Middle frontal gyrus (tissue), 1 donor: Measurements from ENCODE around the gene MRPL16.
A peak's percentile ranks its signal among the peaks of the same experiment; 100 is the strongest.
"Not testable (repeated sequence)": the region's sequence is repeated elsewhere in the genome, so short reads cannot be mapped to it uniquely, and the experiment has no call there.

Experiments
- DNase-seq: peaks from one replicate; pipeline ENCODE4 v3.0.0-alpha.2; 2015; ENCODE audit warnings: low spot score; ENCODE audit errors: extremely low spot score

MRPL16 gene

DNA sequence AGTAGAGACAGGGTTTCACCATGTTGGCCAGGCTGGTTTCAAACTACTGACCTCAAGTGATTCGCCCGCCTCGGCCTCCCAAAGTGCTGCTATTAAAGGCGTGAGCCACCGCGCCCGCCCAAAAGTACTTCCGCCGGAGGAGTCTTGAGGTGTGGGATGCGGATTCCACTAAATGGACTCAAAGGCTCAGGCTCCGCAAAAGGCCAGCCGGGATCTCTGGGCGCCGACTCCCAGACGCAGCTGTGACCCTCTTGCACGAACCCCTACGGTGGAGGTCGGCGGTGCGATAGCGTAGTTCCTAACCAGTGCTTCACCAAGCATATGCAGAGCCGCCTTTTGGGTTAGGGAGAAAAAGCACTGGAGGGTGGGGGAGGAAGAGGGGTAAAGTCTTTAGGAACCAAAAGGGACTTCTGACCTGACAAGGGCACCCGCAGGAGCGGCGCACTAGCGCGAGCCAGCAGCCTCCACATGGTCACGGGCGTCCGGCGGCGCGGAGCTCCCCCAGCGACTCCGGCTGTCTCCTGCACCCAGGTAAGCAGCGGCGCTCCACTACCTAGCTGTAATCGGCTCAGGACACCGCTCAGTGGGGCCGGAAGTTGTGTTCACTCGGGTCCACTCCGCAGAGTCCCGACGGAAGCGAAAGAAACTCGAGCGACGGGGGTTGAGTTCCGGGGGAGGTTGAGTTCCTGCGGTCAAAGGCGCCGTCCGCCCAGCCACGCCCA is at the start of gene MRPL16:
Gene MRPL16, minus strand, starts transcription at position 590 of the 722 bp plus-strand sequence. Its CDS starts 120 bp downstream, at position 470.
- DNase-seq, result peak; percentile 75

DNA sequence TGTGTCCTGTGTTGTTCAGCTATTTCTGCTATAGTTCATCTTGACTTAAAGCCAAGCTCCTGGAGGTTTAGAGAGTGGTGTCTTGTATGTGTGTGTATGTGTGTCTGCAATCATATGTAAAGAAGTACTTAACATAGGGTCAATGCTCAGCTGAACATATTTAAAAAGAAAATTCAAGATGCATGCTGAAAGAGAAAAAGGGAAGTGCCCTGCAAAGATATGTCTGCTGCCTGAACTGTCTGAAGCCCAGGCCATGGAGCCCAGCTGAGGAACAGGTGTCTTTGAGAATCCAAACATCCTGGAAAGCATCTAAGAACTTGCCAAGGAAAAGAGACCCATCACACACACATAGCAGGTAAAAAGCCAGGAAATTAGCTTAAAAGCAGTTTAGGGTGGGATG is 49.1 kb upstream of the MRPL16 start:
- no peak for DNase-seq

DNA sequence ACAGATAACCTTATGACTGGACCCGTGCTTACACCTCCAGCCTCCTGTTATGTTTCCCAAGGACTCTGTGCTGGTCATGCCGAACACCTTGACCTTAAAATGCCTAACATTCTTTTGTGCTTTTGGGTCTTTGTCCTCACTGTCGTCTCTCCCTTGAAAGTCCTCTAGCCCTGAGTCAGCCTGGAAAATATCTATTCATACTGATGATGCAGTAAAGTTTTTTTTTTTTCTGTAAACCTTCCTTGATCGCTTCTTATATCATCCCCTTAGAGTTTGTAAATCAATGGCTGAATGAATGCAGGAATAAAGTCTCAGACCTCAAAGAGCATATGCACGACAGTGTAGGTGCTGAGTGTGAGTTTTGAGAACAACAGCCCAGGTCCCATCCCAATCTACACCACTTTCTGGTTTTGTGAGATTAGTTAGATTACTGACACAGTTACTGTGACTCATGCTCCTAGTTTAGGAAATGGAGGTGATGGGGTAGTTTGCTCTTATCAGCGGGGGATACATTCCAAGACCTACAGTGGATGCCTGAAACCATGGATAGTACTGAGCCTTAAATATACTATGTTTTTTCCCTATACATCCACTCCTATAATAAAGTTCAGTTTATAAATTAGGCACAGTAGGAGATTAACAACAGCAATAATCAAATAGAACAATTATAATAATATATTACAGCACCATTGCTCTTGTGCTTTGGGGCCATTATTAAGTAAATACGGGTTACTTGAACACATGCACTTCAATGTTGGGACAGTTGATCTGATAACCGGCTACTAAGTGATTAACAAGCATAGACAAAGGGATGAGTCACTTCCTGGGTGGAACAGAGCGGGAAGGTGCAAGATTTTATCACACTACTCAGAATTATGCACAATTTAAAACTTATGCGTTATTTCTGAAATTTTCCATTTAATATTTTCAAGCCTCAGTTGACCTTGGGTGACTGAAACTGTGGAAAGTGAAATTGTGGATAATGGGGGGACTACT is 47.2 kb upstream of the MRPL16 start:
- DNase-seq, result no peak

DNA sequence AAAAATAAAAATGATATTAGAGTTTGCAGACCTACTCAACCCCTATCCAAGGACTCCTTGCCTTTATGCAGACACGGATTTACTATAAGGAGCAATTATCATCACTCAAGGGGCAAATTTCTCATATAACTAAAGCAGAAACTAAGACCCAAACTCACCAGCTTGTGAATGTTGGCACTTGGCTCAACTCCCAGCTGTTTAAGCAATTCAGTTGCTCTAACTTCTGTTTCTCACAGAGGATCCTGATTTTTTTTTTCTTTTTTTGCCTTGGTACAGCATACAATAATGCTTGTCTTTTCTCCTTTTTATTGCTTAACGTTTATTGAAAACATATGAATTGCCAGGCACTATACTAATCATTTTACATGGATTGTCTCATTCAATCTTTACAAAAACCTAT is 44.3 kb upstream of the MRPL16 start:
- no peak for DNase-seq

DNA sequence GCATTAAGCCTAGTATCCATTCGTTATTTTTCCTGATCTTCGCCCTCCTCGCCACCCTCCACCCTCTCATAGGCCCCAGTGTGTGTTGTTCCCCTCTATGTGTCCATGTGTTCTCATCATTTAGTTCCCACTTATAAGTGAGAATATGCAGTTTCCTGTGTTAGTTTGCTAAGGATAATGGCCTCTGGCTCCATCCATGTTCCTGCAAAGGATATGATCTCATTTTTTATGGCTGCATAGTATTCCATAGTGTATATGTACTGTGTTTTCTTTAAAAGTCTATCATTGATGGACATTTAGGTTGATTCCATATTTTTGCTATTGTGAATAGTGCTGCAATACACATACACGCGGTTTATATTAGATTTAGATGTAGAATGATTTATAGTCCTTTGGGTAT is 40.8 kb upstream of the MRPL16 start:
- not testable (repeated sequence) for DNase-seq

DNA sequence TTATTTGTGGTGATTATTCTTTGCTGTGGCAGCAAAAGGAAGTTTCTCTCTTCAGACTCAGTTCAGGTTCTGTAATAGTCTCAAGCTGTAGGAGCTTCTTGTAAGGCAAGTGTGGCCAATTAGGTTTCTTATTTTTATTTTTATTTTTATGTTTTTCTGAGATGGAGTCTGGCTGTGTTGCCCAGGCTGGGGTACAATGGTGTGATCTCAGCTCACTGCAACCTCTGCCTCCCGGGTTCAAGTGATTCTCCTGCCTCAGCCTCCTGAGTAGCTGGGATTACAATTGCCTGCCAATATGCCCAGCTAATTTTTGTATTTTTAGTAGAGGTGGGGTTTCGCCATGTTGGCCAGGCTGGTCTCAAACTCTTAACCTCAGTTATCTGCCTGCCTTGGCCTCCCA is 39.0 kb upstream of the MRPL16 start:
- DNase-seq, result not testable (repeated sequence)

DNA sequence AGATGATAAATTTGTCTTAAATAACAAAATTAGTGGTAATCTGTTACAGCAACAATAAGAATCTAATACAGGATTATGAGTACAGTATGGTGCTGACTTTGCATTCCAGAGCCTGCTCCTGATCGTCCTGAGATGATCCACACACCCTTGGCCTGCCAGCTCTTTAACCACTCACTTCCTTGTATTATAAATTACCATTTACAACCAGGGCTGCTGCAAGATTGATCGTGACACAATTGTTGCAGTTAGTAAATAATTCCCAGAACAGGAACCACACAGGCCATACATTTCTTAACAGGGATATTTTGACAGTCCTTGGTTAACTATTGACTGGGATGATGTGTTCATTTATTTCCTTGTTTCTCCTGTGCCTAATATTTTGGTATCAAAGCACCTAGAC is 38.6 kb upstream of the MRPL16 start:
- DNase-seq, result no peak

DNA sequence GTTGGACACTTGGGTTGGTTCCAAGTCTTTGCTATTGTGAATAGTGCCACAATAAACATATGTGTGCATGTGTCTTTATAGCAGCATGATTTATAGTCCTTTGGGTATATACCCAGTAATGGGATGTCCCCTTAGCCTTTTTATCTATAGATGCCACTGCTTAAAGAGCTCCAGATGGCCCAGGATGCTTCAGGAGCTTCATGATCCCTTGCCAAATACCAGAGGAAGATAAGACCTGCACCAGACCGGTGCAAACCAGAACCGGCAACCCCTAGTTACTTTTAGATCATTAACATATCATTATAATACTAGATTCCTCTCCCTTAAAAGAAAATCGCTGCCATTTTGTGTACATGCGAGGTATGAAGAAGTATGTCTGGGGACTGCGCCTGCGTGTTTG is 37.9 kb upstream of the MRPL16 start:
- not testable (repeated sequence) for DNase-seq

DNA sequence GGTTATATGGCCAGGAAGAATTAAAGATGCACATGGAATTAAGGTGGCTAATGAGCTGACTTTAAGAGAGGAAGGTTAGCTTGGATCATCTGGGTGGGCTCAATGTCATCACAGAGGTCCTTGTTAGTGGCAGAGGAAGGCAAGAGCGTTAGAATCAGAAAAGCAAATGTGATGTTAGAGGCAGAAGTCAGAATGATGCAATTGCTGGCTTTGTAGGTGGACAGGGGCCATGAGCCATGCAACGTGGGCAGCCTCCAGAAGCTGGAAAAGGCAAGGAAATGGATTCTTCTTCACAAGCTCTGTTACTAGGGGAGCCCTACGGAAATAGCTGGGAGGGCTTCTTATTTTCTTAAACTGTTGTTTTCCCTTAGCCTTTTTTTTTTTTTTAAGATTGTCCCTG is 37.0 kb upstream of the MRPL16 start:
- no peak for DNase-seq

DNA sequence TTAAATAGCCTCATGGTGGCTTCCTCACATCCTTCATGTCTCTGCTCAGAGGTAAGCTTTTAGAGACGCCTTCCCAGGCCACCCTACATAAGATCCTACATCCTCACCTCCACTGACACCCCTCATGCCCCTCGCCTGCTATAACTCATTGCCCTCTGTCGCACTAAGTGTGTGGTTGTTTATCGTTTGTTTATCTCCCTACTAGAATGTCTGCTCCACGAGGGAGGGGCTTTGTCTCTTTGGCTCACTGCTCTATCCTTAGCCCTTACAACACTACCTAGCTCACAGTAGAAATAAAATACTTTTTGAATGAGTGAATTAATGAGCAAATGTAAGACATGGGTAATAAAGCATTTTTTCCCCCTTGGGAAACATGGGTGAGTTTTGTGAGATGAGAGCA is 36.0 kb upstream of the MRPL16 start:
- no peak for DNase-seq

DNA sequence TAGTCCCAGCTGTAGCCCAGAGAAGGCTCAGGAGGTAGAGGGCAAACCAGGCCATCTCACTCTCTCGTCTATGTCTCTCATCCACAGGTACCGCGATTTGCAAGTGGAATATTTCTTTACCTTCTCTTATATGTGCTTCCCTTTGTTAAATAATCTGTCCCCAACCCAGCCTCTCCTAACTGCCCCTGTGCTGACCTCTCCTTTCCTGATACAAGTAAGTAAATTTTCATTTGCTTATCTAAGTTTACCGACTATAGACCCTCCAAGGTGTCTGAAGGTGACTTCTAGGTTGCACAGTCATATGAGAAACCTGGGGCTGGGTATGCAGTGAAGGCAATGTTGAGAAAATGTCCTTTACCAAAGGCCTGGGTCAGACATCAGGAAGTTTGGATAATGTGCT is 34.8 kb upstream of the MRPL16 start, which contains the start of gene CBLIF:
Gene CBLIF, minus strand, starts transcription at position 101 of the 400 bp plus-strand sequence. Its CDS starts 46 bp downstream, at position 55.
- DNase-seq, result no peak

DNA sequence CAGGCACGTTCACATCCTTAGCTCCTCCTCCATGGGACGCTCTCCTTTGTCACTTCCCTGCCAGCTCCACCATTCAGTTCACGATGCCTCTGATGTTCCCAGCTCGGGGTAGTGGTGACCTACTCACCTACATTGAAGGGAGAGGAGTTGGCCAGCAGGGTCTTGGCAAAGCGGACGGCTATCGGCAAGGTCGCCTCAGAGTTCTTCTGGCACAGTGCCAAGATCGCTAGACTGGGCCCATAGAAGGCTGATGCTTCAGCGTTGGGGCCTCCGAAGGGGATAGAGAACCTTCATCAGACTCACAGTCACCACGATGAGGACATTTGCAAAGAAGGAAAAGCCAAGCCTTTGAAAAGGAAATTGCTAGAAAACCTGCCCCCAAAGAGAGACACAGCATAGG is 31.7 kb upstream of the MRPL16 start:
- DNase-seq, result no peak

DNA sequence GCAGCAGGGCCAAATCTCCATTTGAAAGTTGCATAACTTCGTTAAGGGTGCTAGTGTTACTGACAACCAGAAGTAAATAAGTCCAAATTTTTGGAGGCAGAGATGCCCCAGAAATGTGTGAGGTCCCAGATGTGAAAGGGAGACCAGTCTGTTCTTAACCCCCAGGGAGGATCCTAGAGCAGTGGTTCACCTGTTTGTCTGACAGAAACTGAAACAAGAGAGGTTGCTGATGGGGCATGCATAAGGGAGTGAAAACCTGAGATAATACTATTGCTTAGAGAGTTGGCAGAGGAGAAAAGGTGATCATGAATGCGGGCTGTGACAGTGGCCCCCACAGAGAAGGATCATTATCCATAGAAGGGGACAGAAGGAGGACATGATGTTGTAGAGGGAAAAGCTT is 30.9 kb upstream of the MRPL16 start:
- no peak for DNase-seq

DNA sequence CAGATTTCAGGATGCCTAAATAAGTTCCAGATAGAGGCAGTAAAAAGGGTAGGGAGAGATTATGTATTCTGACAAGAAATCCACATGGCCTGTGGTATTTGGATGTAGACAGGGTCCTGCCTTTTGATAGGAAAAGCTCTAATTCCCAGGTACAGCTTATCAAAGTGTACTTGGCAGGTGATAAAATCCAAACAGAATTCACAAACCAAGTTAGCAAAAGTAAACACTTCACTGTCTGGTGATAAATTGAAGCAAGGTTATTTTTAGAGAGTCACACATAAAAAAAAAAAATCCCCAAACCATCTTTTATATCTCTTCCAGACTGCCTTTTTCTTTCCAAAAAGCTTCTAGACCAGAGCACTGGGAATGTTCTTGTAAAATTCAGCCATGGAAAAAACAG is 29.0 kb upstream of the MRPL16 start:
- DNase-seq, result no peak

DNA sequence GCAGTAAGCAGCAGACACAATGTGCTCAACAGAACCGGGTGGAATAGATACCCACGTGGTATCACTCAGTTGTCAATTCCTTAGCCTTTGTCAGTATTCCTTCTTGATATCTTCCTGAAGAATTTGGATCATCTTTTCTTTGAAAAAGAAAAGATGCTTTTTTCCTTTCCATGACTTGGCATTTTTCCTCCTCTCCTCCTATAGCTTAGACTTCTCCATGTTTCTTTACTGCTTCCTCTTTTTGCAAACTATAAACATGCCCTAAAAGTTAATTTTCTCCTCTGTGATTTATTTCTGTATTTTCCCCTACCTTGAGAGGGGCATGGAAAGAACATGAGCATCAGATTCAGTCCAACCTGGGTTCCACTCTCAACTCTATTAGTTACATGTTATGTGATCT is 23.0 kb upstream of the MRPL16 start:
- no peak for DNase-seq

DNA sequence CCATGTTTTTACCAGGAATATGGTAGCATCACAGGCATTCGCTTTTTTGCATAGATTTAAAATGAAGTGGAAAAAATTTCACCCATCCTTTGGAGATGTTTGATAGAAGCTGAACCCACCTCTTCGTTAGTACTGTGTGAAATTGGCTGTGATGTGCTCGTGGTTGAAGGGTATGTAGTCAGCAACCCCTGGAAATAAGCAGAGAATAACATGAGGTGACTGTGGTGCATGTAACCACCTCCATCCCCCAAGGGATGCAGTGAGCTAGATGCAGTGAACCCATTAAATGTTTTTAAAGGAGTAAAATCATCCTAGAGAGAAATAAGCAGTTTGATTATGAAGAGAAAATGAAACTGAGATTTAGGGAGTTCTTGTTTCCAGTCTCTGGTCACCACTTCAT is 18.8 kb upstream of the MRPL16 start:
- DNase-seq, result no peak

DNA sequence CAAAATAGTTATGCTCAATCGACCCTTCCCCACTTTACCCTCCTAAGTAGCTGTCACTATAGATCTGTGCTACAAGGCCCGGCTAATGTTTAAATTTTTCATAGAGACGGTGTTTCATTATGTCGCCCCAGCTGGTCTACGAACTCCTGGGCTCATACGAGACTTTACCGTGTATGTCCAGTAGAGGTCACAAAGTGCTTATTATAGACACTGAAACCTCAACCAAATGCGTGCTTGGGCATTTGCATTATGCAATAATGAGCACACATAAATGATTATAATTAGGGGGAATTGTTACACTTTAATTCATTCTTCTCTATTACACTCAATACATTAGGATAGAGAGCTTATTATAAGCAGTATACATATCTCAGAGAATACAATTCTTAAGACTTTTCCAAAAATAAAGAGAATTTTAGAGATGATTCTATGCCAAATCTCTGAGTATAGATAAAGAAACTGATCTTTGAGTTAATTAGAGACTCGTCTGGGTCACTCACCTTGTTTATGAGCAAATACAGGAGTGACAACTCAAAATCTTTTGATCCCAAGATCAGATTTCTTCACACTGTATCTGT is 12.5 kb upstream of the MRPL16 start:
- peak; percentile 33 for DNase-seq

DNA sequence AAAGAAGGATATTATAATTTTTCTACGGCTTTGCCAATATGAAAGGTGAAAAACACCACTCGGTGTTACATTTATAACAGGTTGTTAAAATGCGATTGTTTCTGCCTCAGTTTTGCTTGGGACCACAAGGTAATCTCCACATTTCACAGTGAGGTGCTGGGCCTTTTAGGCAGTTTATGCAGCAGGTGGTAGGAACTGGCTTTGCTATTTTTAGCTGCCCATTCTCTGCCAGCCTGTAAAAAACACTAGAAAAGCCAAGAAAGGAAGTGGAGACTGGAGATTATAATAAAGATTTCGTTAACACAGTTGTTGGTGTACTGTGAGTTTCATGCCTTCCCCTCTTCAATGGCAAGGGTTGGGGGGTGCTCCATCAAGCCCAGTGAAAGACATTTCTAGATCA is 8.0 kb upstream of the MRPL16 start:
- no peak for DNase-seq

DNA sequence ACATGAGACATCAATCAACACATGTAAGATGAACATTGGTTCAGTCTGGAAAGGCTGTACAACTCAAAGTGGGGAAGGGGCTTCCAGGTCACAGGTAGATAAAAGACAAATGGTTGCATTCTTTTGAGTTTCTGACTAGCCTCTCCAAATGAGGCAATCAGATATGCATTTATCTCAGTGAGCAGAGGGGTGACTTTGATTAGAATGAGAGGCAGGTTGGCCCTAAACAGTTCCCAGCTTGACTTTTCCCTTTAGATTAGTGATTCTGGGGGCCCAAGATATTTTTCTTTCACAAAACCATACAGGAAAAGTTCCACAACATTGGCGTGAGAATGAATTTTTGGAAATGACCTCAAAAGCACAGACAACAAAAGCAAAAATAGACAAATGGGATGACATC is 5.9 kb upstream of the MRPL16 start:
- not testable (repeated sequence) for DNase-seq

DNA sequence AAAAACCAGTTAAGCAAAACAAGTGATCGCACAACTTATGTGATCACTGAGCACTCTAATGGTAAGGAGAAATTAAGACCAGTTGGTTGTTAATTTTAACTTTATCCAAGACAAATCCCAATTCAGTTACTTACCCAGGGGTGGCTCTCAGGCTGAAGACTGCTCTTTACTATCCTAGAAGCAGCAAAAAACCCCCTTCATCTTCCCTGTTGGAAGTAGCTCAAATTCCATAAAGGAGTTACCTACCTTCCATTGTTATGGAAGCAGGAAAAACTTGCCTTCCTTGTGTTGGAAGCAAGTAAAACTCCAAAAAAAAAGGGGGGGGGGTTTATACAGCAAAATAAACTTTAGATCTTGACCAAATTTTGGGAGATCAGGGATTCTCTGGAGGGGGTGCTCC is 5.2 kb upstream of the MRPL16 start:
- DNase-seq, result no peak

DNA sequence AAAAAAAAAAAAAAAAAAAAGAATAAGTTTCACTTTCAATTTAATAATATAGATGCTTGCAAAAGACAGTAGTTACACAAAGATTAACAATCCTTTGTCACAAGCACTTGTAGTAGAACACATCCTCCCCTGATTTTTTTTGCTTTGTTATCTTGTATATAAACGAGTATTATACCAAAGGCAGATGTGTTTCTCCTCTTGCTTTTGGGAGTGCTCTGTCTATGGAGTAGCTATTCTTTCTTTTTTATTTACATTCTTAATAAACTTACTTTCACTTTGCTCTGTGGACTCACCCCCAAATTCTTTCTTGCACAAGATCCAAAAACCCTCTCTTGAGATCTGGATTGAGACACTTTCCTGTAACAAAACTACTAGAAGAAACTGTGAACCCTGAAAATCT is 3.4 kb upstream of the MRPL16 start:
- no peak for DNase-seq

DNA sequence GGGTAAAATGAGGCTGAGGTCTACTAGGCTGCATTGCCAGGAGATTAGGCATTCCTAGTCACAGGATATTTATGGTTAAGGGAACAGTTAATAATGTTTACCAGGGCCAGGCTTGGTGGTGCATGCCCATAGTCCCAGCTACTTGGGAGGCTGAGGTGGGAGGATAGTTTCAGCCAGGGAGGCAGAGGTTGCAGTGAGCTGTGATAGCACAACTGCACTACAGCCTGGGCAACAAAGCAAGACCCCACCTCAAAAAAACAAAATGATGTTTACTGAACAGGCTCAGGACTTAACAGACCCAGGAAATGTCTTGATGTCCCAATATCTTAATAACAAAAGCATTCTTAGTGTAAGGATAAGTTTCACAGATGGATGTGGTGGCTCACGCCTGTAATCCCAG is 2.8 kb upstream of the MRPL16 start:
- DNase-seq, result no peak
